Measurements from ENCODE around the gene REG4.
"Not testable (repeated sequence)": the region's sequence is repeated elsewhere in the genome, so short reads cannot be mapped to it uniquely, and the experiment has no call there.

Gene REG4

GRCh38 chr1:119811387-119811786 is at the start of gene REG4:
Gene REG4 (minus strand): TSS chr1:119811460. CDS start chr1:119808769, 2,691 bp downstream.
- DNase-seq = no peak

GRCh38 chr1:119859647-119860046 is 48.4 kb upstream of the REG4 start:
- peak; percentile 65 for DNase-seq

GRCh38 chr1:119858556-119859214 is 47.4 kb upstream of the REG4 start:
- DNase-seq = peak; percentile 8

- no peak for DNase-seq
These were observed 46.9 kb upstream of the REG4 start for GRCh38 chr1:119858126-119858525.

GRCh38 chr1:119853155-119853554 is 41.9 kb upstream of the REG4 start:
- DNase-seq = no peak

- not testable (repeated sequence) for DNase-seq
These were observed 32.9 kb upstream of the REG4 start for GRCh38 chr1:119844206-119844605.

GRCh38 chr1:119841306-119841705 is 30.0 kb upstream of the REG4 start:
- DNase-seq = no peak

GRCh38 chr1:119840745-119841144 is 29.5 kb upstream of the REG4 start:
- no peak for DNase-seq

GRCh38 chr1:119838236-119838635 is 27.0 kb upstream of the REG4 start:
- DNase-seq = peak; percentile 88

- no peak for DNase-seq
These were observed 23.7 kb upstream of the REG4 start for GRCh38 chr1:119834990-119835389.

GRCh38 chr1:119831027-119831426 is 19.8 kb upstream of the REG4 start:
- no peak for DNase-seq

GRCh38 chr1:119829625-119830024 is 18.4 kb upstream of the REG4 start:
- no peak for DNase-seq

GRCh38 chr1:119829006-119829405 is 17.7 kb upstream of the REG4 start:
- not testable (repeated sequence) for DNase-seq

GRCh38 chr1:119828266-119828665 is 17.0 kb upstream of the REG4 start:
- DNase-seq = no peak

- no peak for DNase-seq
These were observed 15.8 kb upstream of the REG4 start for GRCh38 chr1:119827010-119827409.

GRCh38 chr1:119822406-119822805 is 11.1 kb upstream of the REG4 start:
- no peak for DNase-seq

GRCh38 chr1:119818181-119818580 is 6.9 kb upstream of the REG4 start:
- DNase-seq = no peak

GRCh38 chr1:119816407-119816806 is 5.1 kb upstream of the REG4 start:
- no peak for DNase-seq

GRCh38 chr1:119815928-119816327 is 4.7 kb upstream of the REG4 start:
- DNase-seq = no peak

- no peak for DNase-seq
These were observed 4.1 kb upstream of the REG4 start for GRCh38 chr1:119815361-119815760.

- no peak for DNase-seq
These were observed 3.0 kb upstream of the REG4 start for GRCh38 chr1:119814288-119814687.

- DNase-seq = no peak
These were observed 811 bp upstream of the REG4 start for GRCh38 chr1:119811985-119812557.

GRCh38 chr1:119808972-119809550 is 2.2 kb downstream of the REG4 start:
- peak; percentile 68 for DNase-seq

- no peak for DNase-seq
These were observed 2.8 kb downstream of the REG4 start for GRCh38 chr1:119808491-119808890.

- no peak for DNase-seq
These were observed 4.8 kb downstream of the REG4 start for GRCh38 chr1:119806489-119806888.
